Activated CD4-positive, alpha-beta T cell treated with anti-CD3 and anti-CD28 coated beads for 36 hours (primary cell): ENCODE results near the gene CLASRP. TPM values are rescaled to one million over a fixed set of nuclear protein-coding genes. Genes with fewer than 3 reads are reported as not detected.
"Not testable (repeated sequence)": the region's sequence is repeated elsewhere in the genome, so short reads cannot be mapped to it uniquely, and the experiment has no call there.

Experiments
- ATAC-seq: fragments of 200-7000 bp; cut with Tn5 transposase; one replicate; pipeline ENCODE4 v1.10.0; 2021; ENCODE audit warnings: mild to moderate bottlenecking, moderate library complexity
- CTCF ChIA-PET: fragments of 350-600 bp; sonication (Branson Sonifier 250); formaldehyde crosslinking; loops from one replicate; lab custom pipeline; 2021; ENCODE audit warnings: antibody characterized with exemption; lab: Charles Lee
- POLR2A ChIA-PET: fragments of 350-600 bp; sonication (Branson Sonifier 250); formaldehyde crosslinking; loops from one replicate; lab custom pipeline; 2021; ENCODE audit warnings: antibody characterized with exemption, inconsistent platforms; lab: Charles Lee
- DNase-seq: peaks from one replicate; pipeline ENCODE4 v3.0.0-alpha.2; 2020
- H3K27ac Mint-ChIP-seq: one replicate; pipeline ENCODE4 v1.8.0; 2021; ENCODE audit warnings: mixed read lengths
- H3K27me3 Mint-ChIP-seq: one replicate; pipeline ENCODE4 v1.8.0; 2021; ENCODE audit warnings: mixed read lengths
- H3K36me3 Mint-ChIP-seq: one replicate; pipeline ENCODE4 v1.8.0; 2021; ENCODE audit warnings: low read depth, mixed read lengths
- H3K4me1 Mint-ChIP-seq: one replicate; pipeline ENCODE4 v1.8.0; 2021; ENCODE audit warnings: mixed read lengths
- H3K4me3 Mint-ChIP-seq: one replicate; pipeline ENCODE4 v1.8.0; 2021; ENCODE audit warnings: mild to moderate bottlenecking, moderate library complexity, mixed read lengths
- H3K9me3 Mint-ChIP-seq: one replicate; pipeline ENCODE4 v1.8.0; 2021; ENCODE audit warnings: low read depth, mixed read lengths
- intact Hi-C, 2 experiments: fragments of 100-400 bp; cut with DNase I in 1 of 2; cut with micrococcal nuclease in 1 of 2; formaldehyde crosslinking; loops; one replicate each; pipeline versions ENCODE4 v1.14.2 to v1.15.1; 2022 to 2024; cut with DNase I, micrococcal nuclease
- total RNA-seq, 2 experiments: library from RNA; stranded (reverse); gene quantifications; one replicate each; pipeline ENCODE4 v1.2.3, GENCODE V29; 2021

Gene CLASRP
- total RNA-seq, result 100 to 1,000 TPM; 101 to 103 TPM

- ATAC-seq (peak; percentile 96), DNase-seq (peak; percentile 94)
- H3K27me3 Mint-ChIP-seq, result no peaks in the 10 kb centered on the region
- POLR2A ChIA-PET, result interaction anchor here (0.6 to 1.9 kb wide), 11 partner anchors 8 to 1511 kb away, joined by 3 to 8 read pairs (median 4); partner anchors contain the start of genes BLOC1S3 and PPP1R37
- peaks cover 57% of the 10 kb centered on the region for H3K36me3 Mint-ChIP-seq
- peaks cover 32% of the 10 kb centered on the region for H3K4me1 Mint-ChIP-seq
- CTCF ChIA-PET, result interaction anchor here (0.8 to 2.4 kb wide), 9 partner anchors 20 to 140 kb away, joined by 3 to 16 read pairs (median 4); partner anchors contain the start of gene BLOC1S3
- H3K27ac Mint-ChIP-seq, result peak within 1 kb of the TSS; percentile 96
- no peaks in the 10 kb centered on the region for H3K9me3 Mint-ChIP-seq
- intact Hi-C loops, result loop anchor here (1.0 kb wide), 10 partner anchors 37 to 753 kb away; partner anchors contain the start of genes BLOC1S3 (in 1 of the 2), CLPTM1 (in 1 of the 2), DMWD (in 1 of the 2) and ERCC2 (in 1 of the 2)
- peak within 1 kb of the TSS; percentile 97 for H3K4me3 Mint-ChIP-seq
Measured at GRCh38 chr19:45038931-45039893, at the start of gene CLASRP. Gene CLASRP (plus strand): TSS chr19:45039045. CDS start chr19:45040213, 1,168 bp downstream.

- no peak for ATAC-seq
- no peaks in the 10 kb centered on the region for H3K27me3 Mint-ChIP-seq
- H3K4me3 Mint-ChIP-seq, result no peak overlapping the region
- ChIA-PET CTCF (interaction anchor here (0.7 to 2.5 kb wide), 5 partner anchors 9 to 69 kb away, joined by 4 to 9 read pairs (median 7); partner anchors contain the start of gene CLASRP), POLR2A (no interaction called here)
- H3K36me3 Mint-ChIP-seq, result peaks cover 14% of the 10 kb centered on the region
- no peak overlapping the region for H3K27ac Mint-ChIP-seq
- no peaks in the 10 kb centered on the region for H3K9me3 Mint-ChIP-seq
- DNase-seq, result no peak
- intact Hi-C loops, result no loop called here
- H3K4me1 Mint-ChIP-seq, result no peaks in the 10 kb centered on the region
Measured at GRCh38 chr19:44990459-44990858, 48.4 kb upstream of the CLASRP start.

- POLR2A ChIA-PET, result no interaction called here
- Mint-ChIP-seq H3K4me1 (no peaks in the 10 kb centered on the region), H3K9me3 (no peaks in the 10 kb centered on the region), H3K4me3 (no peak overlapping the region), H3K27me3 (no peaks in the 10 kb centered on the region), H3K36me3 (peaks cover 11% of the 10 kb centered on the region), H3K27ac (no peak overlapping the region)
- DNase-seq, result no peak
- CTCF ChIA-PET, result interaction anchor here (0.7 to 2.5 kb wide), 2 partner anchors 9 to 13 kb away, joined by 4 to 7 read pairs; no protein-coding TSS in a partner anchor
- intact Hi-C loops, result no loop called here
- ATAC-seq, result no peak
Measured at GRCh38 chr19:44990966-44991365, 47.9 kb upstream of the CLASRP start.

- intact Hi-C loops, result no loop called here
- no peak for DNase-seq
- CTCF ChIA-PET, result interaction anchor here (0.6 kb wide), 1 partner anchor 16 kb away, joined by 3 read pairs; no protein-coding TSS in a partner anchor
- Mint-ChIP-seq H3K27ac (no peak overlapping the region), H3K27me3 (no peaks in the 10 kb centered on the region), H3K4me1 (no peaks in the 10 kb centered on the region), H3K4me3 (no peak overlapping the region), H3K9me3 (no peaks in the 10 kb centered on the region), H3K36me3 (peaks cover 11% of the 10 kb centered on the region)
- POLR2A ChIA-PET, result no interaction called here
- no peak for ATAC-seq
Measured at GRCh38 chr19:44992336-44993163, 46.3 kb upstream of the CLASRP start.

- Mint-ChIP-seq H3K36me3 (peaks cover 11% of the 10 kb centered on the region), H3K4me3 (no peak overlapping the region), H3K4me1 (no peaks in the 10 kb centered on the region), H3K27me3 (no peaks in the 10 kb centered on the region), H3K27ac (no peak overlapping the region), H3K9me3 (no peaks in the 10 kb centered on the region)
- ATAC-seq, result no peak
- POLR2A ChIA-PET, result no interaction called here
- CTCF ChIA-PET, result no interaction called here
- intact Hi-C loops, result no loop called here
- no peak for DNase-seq
Measured at GRCh38 chr19:44993526-44993925, 45.3 kb upstream of the CLASRP start.

GRCh38 chr19:44993926-44994537 is 44.8 kb upstream of the CLASRP start:
- ATAC-seq (no peak), DNase-seq (no peak)
- Mint-ChIP-seq H3K4me3 (no peak overlapping the region), H3K27ac (no peak overlapping the region), H3K9me3 (no peaks in the 10 kb centered on the region), H3K36me3 (peaks cover 10% of the 10 kb centered on the region), H3K27me3 (no peaks in the 10 kb centered on the region), H3K4me1 (no peaks in the 10 kb centered on the region)
- intact Hi-C loops, result no loop called here
- ChIA-PET CTCF (interaction anchor here (0.8 to 1.0 kb wide), 2 partner anchors 12 to 37 kb away, joined by 3 read pairs; no protein-coding TSS in a partner anchor), POLR2A (no interaction called here)

GRCh38 chr19:44998025-44998424 is 40.8 kb upstream of the CLASRP start:
- POLR2A ChIA-PET, result interaction anchor here (0.6 kb wide), 1 partner anchor 114 kb away, joined by 3 read pairs; no protein-coding TSS in a partner anchor
- CTCF ChIA-PET, result no interaction called here
- no peaks in the 10 kb centered on the region for H3K27me3 Mint-ChIP-seq
- H3K9me3 Mint-ChIP-seq, result no peaks in the 10 kb centered on the region
- DNase-seq, result no peak
- no peak overlapping the region for H3K4me3 Mint-ChIP-seq
- intact Hi-C loops, result no loop called here
- peaks cover 12% of the 10 kb centered on the region for H3K4me1 Mint-ChIP-seq
- no peak overlapping the region for H3K27ac Mint-ChIP-seq
- ATAC-seq, result no peak
- peaks cover 6% of the 10 kb centered on the region for H3K36me3 Mint-ChIP-seq

- ChIA-PET CTCF (interaction anchor here (0.6 to 2.3 kb wide), 4 partner anchors 9 to 101 kb away, joined by 3 to 7 read pairs (median 3); no protein-coding TSS in a partner anchor), POLR2A (interaction anchor here (0.6 kb wide), 1 partner anchor 82 kb away, joined by 3 read pairs; no protein-coding TSS in a partner anchor)
- ATAC-seq, H3K4me3 Mint-ChIP-seq, H3K9me3 Mint-ChIP-seq, DNase-seq, intact Hi-C loops, H3K27me3 Mint-ChIP-seq, H3K36me3 Mint-ChIP-seq: not testable (repeated sequence)
- peak overlapping the region; percentile 74 for H3K27ac Mint-ChIP-seq
- peaks cover 12% of the 10 kb centered on the region for H3K4me1 Mint-ChIP-seq
Measured at GRCh38 chr19:44999131-44999925, 39.5 kb upstream of the CLASRP start.

- ATAC-seq, H3K9me3 Mint-ChIP-seq, DNase-seq, H3K27me3 Mint-ChIP-seq: not testable (repeated sequence)
- peak overlapping the region; percentile 86 for H3K27ac Mint-ChIP-seq
- H3K36me3 Mint-ChIP-seq, result peaks cover 11% of the 10 kb centered on the region
- POLR2A ChIA-PET, result interaction anchor here (0.6 kb wide), 1 partner anchor 10 kb away, joined by 3 read pairs; no protein-coding TSS in a partner anchor
- peaks cover 12% of the 10 kb centered on the region for H3K4me1 Mint-ChIP-seq
- CTCF ChIA-PET, result interaction anchor here (0.6 to 2.3 kb wide), 7 partner anchors 11 to 562 kb away, joined by 3 to 7 read pairs (median 3); partner anchors contain the start of gene CLASRP
- H3K4me3 Mint-ChIP-seq, result peak overlapping the region; percentile 52
- intact Hi-C loops, result loop anchor here (1.0 to 5.0 kb wide), 15 partner anchors 39 to 507 kb away; partner anchors contain the start of genes BLOC1S3 (in 2 of the 2), TRAPPC6A (in 2 of the 2), CLASRP (in 1 of the 2) and CLPTM1 (in 1 of the 2)
Measured at GRCh38 chr19:45000665-45001064, 38.2 kb upstream of the CLASRP start.
